ENCODE measurements around the gene RPS13.
"Not testable (repeated sequence)": the region's sequence is repeated elsewhere in the genome, so short reads cannot be mapped to it uniquely, and the experiment has no call there.

- TF ChIP-seq CTCF, POLR2A (IDR thresholded peaks at IDR 0.05): not testable (repeated sequence)
Measured at GRCh38 chr11:17105404-17106040, 28.1 kb upstream of the RPS13 start.
